ENCODE measurements around the gene TMEM134.

GRCh38 chr11:67457453-67457852 is 11.6 kb downstream of the TMEM134 start:
- TF ChIP-seq CTCF (IDR thresholded peaks at IDR 0.05; ENCODE audit: low read depth, low read length, poor library complexity, severe bottlenecking) (no peak), EZH2phosphoT487 (IDR thresholded peaks at IDR 0.05; ENCODE audit: borderline replicate concordance, low read length) (no peak)
